PC-9 (cell line): ENCODE measurements around the gene PRKACB.

Experiments
- EZH2 ChIP-seq: fragments of 200-600 bp; sonication (generic); IDR thresholded peaks from 2 replicates; pipeline ENCODE4 v1.8.0; 2017; ENCODE audit warnings: antibody characterized with exemption, low read depth
- TF ChIP-seq, protein P1 (sequence below): fragments of 200-600 bp; sonication (generic); conservative IDR thresholded peaks from 2 replicates; pipeline ENCODE4 v1.6.1; 2017; ENCODE audit warnings: mixed run types, antibody characterized with exemption, mild to moderate bottlenecking, moderate library complexity

GRCh38 chr1:84133479-84133878 is 10.6 kb upstream of the PRKACB start:
- TF ChIP-seq, protein P1, sequence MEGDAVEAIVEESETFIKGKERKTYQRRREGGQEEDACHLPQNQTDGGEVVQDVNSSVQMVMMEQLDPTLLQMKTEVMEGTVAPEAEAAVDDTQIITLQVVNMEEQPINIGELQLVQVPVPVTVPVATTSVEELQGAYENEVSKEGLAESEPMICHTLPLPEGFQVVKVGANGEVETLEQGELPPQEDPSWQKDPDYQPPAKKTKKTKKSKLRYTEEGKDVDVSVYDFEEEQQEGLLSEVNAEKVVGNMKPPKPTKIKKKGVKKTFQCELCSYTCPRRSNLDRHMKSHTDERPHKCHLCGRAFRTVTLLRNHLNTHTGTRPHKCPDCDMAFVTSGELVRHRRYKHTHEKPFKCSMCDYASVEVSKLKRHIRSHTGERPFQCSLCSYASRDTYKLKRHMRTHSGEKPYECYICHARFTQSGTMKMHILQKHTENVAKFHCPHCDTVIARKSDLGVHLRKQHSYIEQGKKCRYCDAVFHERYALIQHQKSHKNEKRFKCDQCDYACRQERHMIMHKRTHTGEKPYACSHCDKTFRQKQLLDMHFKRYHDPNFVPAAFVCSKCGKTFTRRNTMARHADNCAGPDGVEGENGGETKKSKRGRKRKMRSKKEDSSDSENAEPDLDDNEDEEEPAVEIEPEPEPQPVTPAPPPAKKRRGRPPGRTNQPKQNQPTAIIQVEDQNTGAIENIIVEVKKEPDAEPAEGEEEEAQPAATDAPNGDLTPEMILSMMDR, result no peak
- TF ChIP-seq EZH2, result no peak
